K562 (cell line): ENCODE measurements around the gene AGFG2. TPM values are rescaled to one million over a fixed set of nuclear protein-coding genes. Genes with fewer than 3 reads are reported as not detected.
A peak's percentile ranks its signal among the peaks of the same experiment; 100 is the strongest.

Experiments
- BRD9 ChIP-seq: fragments of 450-650 bp; IDR thresholded peaks from 2 replicates; pipeline ENCODE4 v1.6.1; 2018; ENCODE audit warnings: low read depth; ENCODE audit not compliant: partially characterized antibody
- HLTF ChIP-seq: fragments of 450-650 bp; IDR thresholded peaks from 2 replicates; pipeline ENCODE4 v1.6.1; 2016
- HMG20A ChIP-seq: fragments of 450-650 bp; formaldehyde crosslinking; conservative IDR thresholded peaks from 2 replicates; pipeline ENCODE4 v1.4.0; 2020; ENCODE audit warnings: mild to moderate bottlenecking, mixed read lengths
- HOXB6 ChIP-seq: fragments of 250-450 bp; sonication (Bioruptor Pico); IDR thresholded peaks from 2 replicates; pipeline ENCODE4 v1.5.1; 2022; ENCODE audit warnings: mild to moderate bottlenecking, borderline replicate concordance
- MAFF ChIP-seq: IDR thresholded peaks from 2 replicates; pipeline ENCODE4 v1.6.1; 2012; ENCODE audit warnings: low read length, improper control_type of control experiment
- NFYB ChIP-seq: IDR thresholded peaks from 2 replicates; pipeline ENCODE4 v1.6.1; 2011; ENCODE audit warnings: mild to moderate bottlenecking, moderate library complexity; ENCODE audit not compliant: insufficient read length; ENCODE audit errors: extremely low read depth
- RFX5 ChIP-seq: IDR thresholded peaks from 2 replicates; pipeline ENCODE4 v1.6.1; 2011; ENCODE audit warnings: low read depth, mild to moderate bottlenecking, improper control_type of control experiment, low read length
- SMARCA4 ChIP-seq: fragments of 450-650 bp; IDR thresholded peaks from 2 replicates; pipeline ENCODE4 v1.6.1; 2016
- SRF ChIP-seq, 2 experiments: fragments of 250-450, 450-650 bp in 1 of 2; sonication (Bioruptor Pico) in 1 of 2; sonication (generic) in 1 of 2; formaldehyde crosslinking; IDR thresholded peaks; 2 replicates each; pipeline versions ENCODE4 v1.5.0 to v1.5.1; 2020 to 2022; ENCODE audit warnings: mild to moderate bottlenecking in 1 of 2, missing genetic modification reagents in 1 of 2
- STAT5A ChIP-seq: IDR thresholded peaks from 2 replicates; pipeline ENCODE4 v1.6.1; 2012; ENCODE audit warnings: low read length, inconsistent platforms, borderline replicate concordance
- ZNF165 ChIP-seq: fragments of 250-450 bp; sonication (Bioruptor Pico); IDR thresholded peaks from 2 replicates; pipeline ENCODE4 v1.4.0; 2020; ENCODE audit warnings: borderline replicate concordance
- ZNF232 ChIP-seq: sonication (generic); formaldehyde crosslinking; IDR thresholded peaks from 2 replicates; pipeline ENCODE4 v1.8.0; 2022; ENCODE audit warnings: mild to moderate bottlenecking, missing genetic modification reagents
- ZNF239 ChIP-seq: fragments of 250-450 bp; sonication (Bioruptor Pico); IDR thresholded peaks from 2 replicates; pipeline ENCODE4 v1.4.0; 2020; ENCODE audit warnings: mild to moderate bottlenecking
- ZNF24 ChIP-seq: fragments of 450-650 bp; IDR thresholded peaks from 2 replicates; pipeline ENCODE4 v1.6.1; 2016
- ZNF347 ChIP-seq: fragments of 450-650 bp; formaldehyde crosslinking; IDR thresholded peaks from 2 replicates; pipeline ENCODE4 v1.4.0; 2020; ENCODE audit warnings: low read depth, mild to moderate bottlenecking, moderate library complexity
- ZNF431 ChIP-seq: sonication (generic); formaldehyde crosslinking; IDR thresholded peaks from 2 replicates; pipeline ENCODE4 v1.8.0; 2022; ENCODE audit warnings: mild to moderate bottlenecking, missing genetic modification reagents
- ZNF583 ChIP-seq: fragments of 250-450 bp; sonication (Bioruptor Pico); IDR thresholded peaks from 2 replicates; pipeline ENCODE4 v1.4.0; 2020
- ZNF589 ChIP-seq: fragments of 200-800 bp; sonication (Bioruptor generic); IDR thresholded peaks from 2 replicates; pipeline ENCODE4 v1.6.1; 2016; ENCODE audit warnings: low read depth, missing genetic modification characterization, missing compliant biosample characterization
- ZNF668 ChIP-seq: fragments of 250-450 bp; sonication (Bioruptor Pico); IDR thresholded peaks from 2 replicates; pipeline ENCODE4 v1.8.0; 2022; ENCODE audit warnings: mild to moderate bottlenecking, inconsistent platforms
- polyA plus RNA-seq, 8 experiments: library from polyadenylated mRNA; depleted of rRNA in 4 of 8; stranded (reverse) in 5 of 8; unstranded in 3 of 8; fragments of >200 nt; fragmentation: Nextera tagmentation in 2 of 8; fragmentation: Illumina TruSeq in 1 of 8; extraction: Ambion mirVana in 2 of 8; extraction: Trizol in 1 of 8; gene quantifications; 2 replicates each; pipeline versions ENCODE4 v1.2.1 to v1.2.3, GENCODE V29; 2011 to 2014; ENCODE audit warnings: inconsistent platforms in 1 of 8, missing spikeins in 1 of 8
- total RNA-seq, 7 experiments: library from RNA; depleted of rRNA in 6 of 7; stranded (reverse); fragments of >200 nt in 6 of 7; fragmentation: Illumina TruSeq in 2 of 7; extraction: Trizol in 2 of 7; gene quantifications; 2 replicates each; pipeline versions ENCODE4 v1.2.1 to v1.2.3, GENCODE V29; 2011 to 2021; ENCODE audit warnings: low replicate concordance in 1 of 7
- TF ChIP-seq, protein P1 (sequence below): fragments of 450-650 bp; conservative IDR thresholded peaks from 2 replicates; pipeline ENCODE4 v1.6.1; 2016; ENCODE audit warnings: missing genetic modification characterization, low read depth, mild to moderate bottlenecking, missing compliant biosample characterization, moderate library complexity
- TF ChIP-seq, protein P2 (sequence below): fragments of 150-350 bp; conservative IDR thresholded peaks from 2 replicates; pipeline ENCODE4 v1.6.1; 2014; ENCODE audit warnings: low read length
- TF ChIP-seq, protein P3 (sequence below): fragments of 250-450 bp; sonication (Bioruptor Pico); IDR thresholded peaks from 2 replicates; pipeline ENCODE4 v1.5.0; 2021
- TF ChIP-seq, protein P4 (sequence below), 2 experiments: fragments of 450-650 bp in 1 of 2; sonication (generic) in 1 of 2; formaldehyde crosslinking in 1 of 2; IDR thresholded peaks in 1 of 2; conservative IDR thresholded peaks in 1 of 2; 2 replicates each; pipeline versions ENCODE4 v1.6.1 to v1.8.1; 2016 to 2023; ENCODE audit warnings: mild to moderate bottlenecking in 2 of 2, moderate library complexity in 2 of 2, inconsistent platforms in 1 of 2, missing genetic modification reagents in 1 of 2
- TF ChIP-seq, protein P5 (sequence below), 2 experiments: fragments of 250-450 bp in 1 of 2; fragments of 450-650 bp in 1 of 2; sonication (Bioruptor Pico) in 1 of 2; IDR thresholded peaks; 2 replicates each; pipeline versions ENCODE4 v1.6.1 to v1.8.0; 2016 to 2021; ENCODE audit warnings: mild to moderate bottlenecking in 2 of 2, moderate library complexity in 2 of 2, missing compliant biosample characterization in 1 of 2, missing genetic modification characterization in 1 of 2

The AGFG2 gene
- total and polyA plus RNA-seq, 9 of the 15 experiments (the other 6 are each of a cell fraction or from before 2014, with no cell fraction given), result 0.31 to 23.1 (median 6.5) TPM

DNA sequence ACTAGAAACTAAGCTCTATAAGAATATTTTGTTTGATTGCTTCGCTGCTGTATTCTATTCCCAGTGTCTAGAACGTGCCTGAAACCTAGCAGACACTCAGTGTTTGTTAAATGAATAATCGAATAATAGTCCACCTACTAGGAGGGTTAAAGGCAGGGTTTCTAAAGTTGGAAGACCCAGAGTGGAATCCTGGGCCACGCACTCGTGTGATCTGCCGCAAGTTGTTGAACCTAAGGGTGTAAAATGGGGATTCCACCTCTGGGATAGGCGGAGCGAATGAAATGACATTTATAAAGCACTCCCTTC lies 702 bp upstream of the AGFG2 start (continued):
- TF ChIP-seq, protein P1, sequence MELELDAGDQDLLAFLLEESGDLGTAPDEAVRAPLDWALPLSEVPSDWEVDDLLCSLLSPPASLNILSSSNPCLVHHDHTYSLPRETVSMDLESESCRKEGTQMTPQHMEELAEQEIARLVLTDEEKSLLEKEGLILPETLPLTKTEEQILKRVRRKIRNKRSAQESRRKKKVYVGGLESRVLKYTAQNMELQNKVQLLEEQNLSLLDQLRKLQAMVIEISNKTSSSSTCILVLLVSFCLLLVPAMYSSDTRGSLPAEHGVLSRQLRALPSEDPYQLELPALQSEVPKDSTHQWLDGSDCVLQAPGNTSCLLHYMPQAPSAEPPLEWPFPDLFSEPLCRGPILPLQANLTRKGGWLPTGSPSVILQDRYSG, result 0 out of 2 replicates have a peak, but pooled peaks have one; percentile 68
- peak; percentile 73 for TF ChIP-seq BRD9
- TF ChIP-seq STAT5A, result no peak
- TF ChIP-seq ZNF583 (CRISPR knock-in tag), result peak; percentile 79; the same call in 1 of the 2 replicates
- TF ChIP-seq HOXB6, result no peak
- peak; percentile 48; the same call in 1 of the 2 replicates for TF ChIP-seq SMARCA4
- peak; percentile 34; the same call in 1 of the 2 replicates for TF ChIP-seq ZNF668 (CRISPR knock-in tag)
- no peak for TF ChIP-seq MAFF
- no peak for TF ChIP-seq RFX5
- TF ChIP-seq ZNF24, result no peak
- TF ChIP-seq NFYB, result no peak
- no peak for TF ChIP-seq ZNF239 (CRISPR knock-in tag)
- 0 out of 2 replicates have a peak, but pooled peaks have one; percentile 31 for TF ChIP-seq HLTF
- TF ChIP-seq ZNF232, result no peak
- TF ChIP-seq HMG20A (CRISPR knock-in tag), result no peak
- TF ChIP-seq ZNF589 (CRISPR knock-in tag), result peak; percentile 48; the same call in 1 of the 2 replicates
- TF ChIP-seq, protein P2, sequence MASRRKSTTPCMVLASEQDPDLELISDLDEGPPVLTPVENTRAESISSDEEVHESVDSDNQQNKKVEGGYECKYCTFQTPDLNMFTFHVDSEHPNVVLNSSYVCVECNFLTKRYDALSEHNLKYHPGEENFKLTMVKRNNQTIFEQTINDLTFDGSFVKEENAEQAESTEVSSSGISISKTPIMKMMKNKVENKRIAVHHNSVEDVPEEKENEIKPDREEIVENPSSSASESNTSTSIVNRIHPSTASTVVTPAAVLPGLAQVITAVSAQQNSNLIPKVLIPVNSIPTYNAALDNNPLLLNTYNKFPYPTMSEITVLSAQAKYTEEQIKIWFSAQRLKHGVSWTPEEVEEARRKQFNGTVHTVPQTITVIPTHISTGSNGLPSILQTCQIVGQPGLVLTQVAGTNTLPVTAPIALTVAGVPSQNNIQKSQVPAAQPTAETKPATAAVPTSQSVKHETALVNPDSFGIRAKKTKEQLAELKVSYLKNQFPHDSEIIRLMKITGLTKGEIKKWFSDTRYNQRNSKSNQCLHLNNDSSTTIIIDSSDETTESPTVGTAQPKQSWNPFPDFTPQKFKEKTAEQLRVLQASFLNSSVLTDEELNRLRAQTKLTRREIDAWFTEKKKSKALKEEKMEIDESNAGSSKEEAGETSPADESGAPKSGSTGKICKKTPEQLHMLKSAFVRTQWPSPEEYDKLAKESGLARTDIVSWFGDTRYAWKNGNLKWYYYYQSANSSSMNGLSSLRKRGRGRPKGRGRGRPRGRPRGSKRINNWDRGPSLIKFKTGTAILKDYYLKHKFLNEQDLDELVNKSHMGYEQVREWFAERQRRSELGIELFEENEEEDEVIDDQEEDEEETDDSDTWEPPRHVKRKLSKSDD, result no peak
- TF ChIP-seq ZNF431 (CRISPR knock-in tag), result no peak
- TF ChIP-seq, protein P3, sequence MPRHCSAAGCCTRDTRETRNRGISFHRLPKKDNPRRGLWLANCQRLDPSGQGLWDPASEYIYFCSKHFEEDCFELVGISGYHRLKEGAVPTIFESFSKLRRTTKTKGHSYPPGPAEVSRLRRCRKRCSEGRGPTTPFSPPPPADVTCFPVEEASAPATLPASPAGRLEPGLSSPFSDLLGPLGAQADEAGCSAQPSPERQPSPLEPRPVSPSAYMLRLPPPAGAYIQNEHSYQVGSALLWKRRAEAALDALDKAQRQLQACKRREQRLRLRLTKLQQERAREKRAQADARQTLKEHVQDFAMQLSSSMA, result peak; percentile 33; the same call in 1 of the 2 replicates
- TF ChIP-seq, protein P4, sequence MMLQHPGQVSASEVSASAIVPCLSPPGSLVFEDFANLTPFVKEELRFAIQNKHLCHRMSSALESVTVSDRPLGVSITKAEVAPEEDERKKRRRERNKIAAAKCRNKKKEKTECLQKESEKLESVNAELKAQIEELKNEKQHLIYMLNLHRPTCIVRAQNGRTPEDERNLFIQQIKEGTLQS (IDR thresholded peaks at IDR 0.05), result no peak
- TF ChIP-seq, protein P4 (CRISPR knock-in tag; conservative IDR thresholded peaks at IDR 0.05), result 0 out of 2 replicates have a peak, but pooled peaks have one; percentile 34
- peak in 1 of 2 experiments; percentile 66; a peak in 1 of 4 replicates for TF ChIP-seq SRF (CRISPR knock-in tag; IDR thresholded peaks at IDR 0.05)
- TF ChIP-seq ZNF165 (CRISPR knock-in tag), result 0 out of 2 replicates have a peak, but pooled peaks have one; percentile 74
- TF ChIP-seq, protein P5, sequence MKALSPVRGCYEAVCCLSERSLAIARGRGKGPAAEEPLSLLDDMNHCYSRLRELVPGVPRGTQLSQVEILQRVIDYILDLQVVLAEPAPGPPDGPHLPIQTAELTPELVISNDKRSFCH (CRISPR knock-in tag; IDR thresholded peaks at IDR 0.05), result no peak
- TF ChIP-seq, protein P5 (tag; IDR thresholded peaks at IDR 0.05), result 0 out of 2 replicates have a peak, but pooled peaks have one; percentile 52
- TF ChIP-seq ZNF347 (CRISPR knock-in tag), result 0 out of 2 replicates have a peak, but pooled peaks have one; percentile 32
